Measurements from ENCODE around the gene LMX1B.

The LMX1B gene

GRCh38 chr9:126743041-126743440, 129.3 kb downstream of the LMX1B start:
- DNase-seq (ENCODE audit: low read depth, low spot score) = no peak
- no peak overlapping the region for H3K4me3 ChIP-seq (ENCODE audit: low read depth, low read length)
- CTCF ChIA-PET = interaction anchor here (1.0 to 2.4 kb wide), 4 partner anchors 36 to 39 kb away, joined by 3 to 8 read pairs (median 5); no protein-coding TSS in a partner anchor
- no peak for TF ChIP-seq CTCF (IDR thresholded peaks at IDR 0.05; ENCODE audit: insufficient read depth, low read length, missing control alignments)
- POLR2A ChIA-PET = no interaction called here

- TF ChIP-seq CTCF (IDR thresholded peaks at IDR 0.05; ENCODE audit: insufficient read depth, low read length, missing control alignments) = no peak
- ChIA-PET POLR2A (no interaction called here), CTCF (no interaction called here)
- DNase-seq (ENCODE audit: low read depth, low spot score) = no peak
- no peak overlapping the region for H3K4me3 ChIP-seq (ENCODE audit: low read depth, low read length)
These were observed 132.1 kb downstream of the LMX1B start for GRCh38 chr9:126745574-126746411.

All from AG04449 (cell line).